ENCODE data around the gene TSPY4.
"Not testable (repeated sequence)": the region's sequence is repeated elsewhere in the genome, so short reads cannot be mapped to it uniquely, and the experiment has no call there.

The TSPY4 gene

GRCh38 chrY:9337164-9337563 lies at the start of gene TSPY4:
TSPY4 (plus strand) TSS chrY:9337464; CDS start chrY:9337510, 46 bp downstream.
- not testable (repeated sequence) for DNase-seq (ENCODE audit: low read depth in 2 of 2, low spot score in 1 of 2)

- DNase-seq (ENCODE audit: low read depth in 2 of 2, low spot score in 1 of 2), result no peak
Measured at GRCh38 chrY:9320996-9321395, 16.3 kb upstream of the TSPY4 start.

GRCh38 chrY:9357497-9357896 lies 20.2 kb downstream of the TSPY4 start, which contains the start of gene TSPY8:
TSPY8 (plus strand) TSS chrY:9357797; CDS start chrY:9357843, 46 bp downstream.
- DNase-seq (ENCODE audit: low read depth in 2 of 2, low spot score in 1 of 2), result not testable (repeated sequence)

All from stimulated activated CD8-positive, alpha-beta memory T cell treated with anti-CD3 and anti-CD28 coated beads, Interleukin-4, amount 100 ng/mL, for 1 hour (primary cell).